Osteocyte (in vitro differentiated cells): ENCODE measurements around the gene S100B. TPM values are rescaled to one million over a fixed set of nuclear protein-coding genes. Genes with fewer than 3 reads are reported as not detected.

Experiments
- DNase-seq: peaks from one replicate; pipeline ENCODE4 v3.0.0; 2021; ENCODE audit warnings: mixed read lengths; ENCODE audit not compliant: unreplicated experiment; ENCODE audit errors: extremely low spot score
- H3K27ac Mint-ChIP-seq: one replicate; pipeline ENCODE4 v1.8.0; 2021; ENCODE audit warnings: mild to moderate bottlenecking, mixed read lengths; ENCODE audit not compliant: unreplicated experiment
- H3K27me3 Mint-ChIP-seq: one replicate; pipeline ENCODE4 v1.8.0; 2021; ENCODE audit warnings: mixed read lengths; ENCODE audit not compliant: unreplicated experiment
- H3K36me3 Mint-ChIP-seq: one replicate; pipeline ENCODE4 v1.8.0; 2021; ENCODE audit warnings: mixed read lengths; ENCODE audit not compliant: unreplicated experiment
- H3K4me1 Mint-ChIP-seq: one replicate; pipeline ENCODE4 v1.8.0; 2021; ENCODE audit warnings: mixed read lengths; ENCODE audit not compliant: unreplicated experiment
- H3K4me3 Mint-ChIP-seq: one replicate; pipeline ENCODE4 v1.8.0; 2021; ENCODE audit warnings: mild to moderate bottlenecking, moderate library complexity, mixed read lengths; ENCODE audit not compliant: unreplicated experiment
- H3K9me3 Mint-ChIP-seq: one replicate; pipeline ENCODE4 v1.8.0; 2021; ENCODE audit warnings: mixed read lengths; ENCODE audit not compliant: unreplicated experiment
- long read RNA-seq: library from polyadenylated mRNA; unstranded; transcript quantifications from one replicate; pipeline ENCODE4 v2.0.0, GENCODE V29; 2021
- total RNA-seq: library from RNA; stranded (reverse); gene quantifications from 2 replicates; pipeline ENCODE4 v1.2.1, GENCODE V29; 2021
- TF ChIP-seq, protein P1 (sequence below): fragments of 200-600 bp; sonication (generic); IDR thresholded peaks from 2 replicates; pipeline ENCODE4 v1.5.0; 2021; ENCODE audit warnings: antibody characterized with exemption, mild to moderate bottlenecking, moderate library complexity

S100B gene
- total RNA-seq = not detected in 2 replicates
- long read RNA-seq = 0 reads

DNA sequence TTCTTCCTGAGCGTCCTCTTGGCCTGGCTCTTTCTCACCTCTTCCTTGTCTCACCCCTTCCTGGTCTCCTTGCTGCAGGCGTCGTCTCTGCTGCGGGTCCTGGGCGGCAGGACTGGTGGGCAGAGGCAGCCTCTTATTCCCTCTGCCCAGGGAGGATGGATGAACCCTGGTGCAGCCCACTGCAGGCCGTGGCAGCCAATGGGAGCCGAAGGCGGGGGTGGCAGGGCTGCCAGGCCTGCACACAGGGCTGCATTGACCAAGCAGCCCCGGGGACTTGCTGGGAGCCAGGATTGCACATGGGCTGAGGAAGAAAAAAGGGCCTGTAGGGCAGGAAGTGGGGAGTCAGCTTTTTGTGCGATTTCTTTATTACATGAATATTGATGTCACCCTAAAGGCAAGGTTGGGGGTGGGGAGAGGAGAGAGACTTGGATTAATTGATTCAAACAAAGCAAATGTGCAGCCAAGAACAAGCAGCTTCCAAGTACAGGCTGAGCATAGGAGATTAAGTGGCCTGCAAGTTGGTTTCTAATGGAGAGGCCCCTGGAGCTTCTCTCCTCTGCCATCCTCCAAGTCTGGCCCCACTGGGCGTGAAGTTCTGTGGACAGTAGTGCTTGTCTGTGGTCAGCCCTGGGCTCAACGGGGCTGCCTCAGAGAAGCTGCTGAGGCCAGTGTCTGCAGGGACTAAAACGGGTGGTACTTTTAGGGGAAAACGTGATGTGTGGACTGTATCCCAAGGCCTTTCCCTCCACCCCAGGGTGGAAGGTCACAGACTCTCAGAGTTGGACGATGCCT, at the start of gene S100B:
Gene S100B (minus strand): TSS at position 108 of the 792 bp plus-strand sequence. CDS start 2,667 bp downstream, outside the sequence.
- Mint-ChIP-seq H3K4me3 (no peak within 1 kb of the TSS), H3K4me1 (peaks cover 16% of the 10 kb centered on the region), H3K27me3 (peaks cover 2% of the 10 kb centered on the region), H3K9me3 (no peaks in the 10 kb centered on the region), H3K36me3 (no peaks in the 10 kb centered on the region), H3K27ac (no peak within 1 kb of the TSS)
- no peak for DNase-seq
- TF ChIP-seq, protein P1, sequence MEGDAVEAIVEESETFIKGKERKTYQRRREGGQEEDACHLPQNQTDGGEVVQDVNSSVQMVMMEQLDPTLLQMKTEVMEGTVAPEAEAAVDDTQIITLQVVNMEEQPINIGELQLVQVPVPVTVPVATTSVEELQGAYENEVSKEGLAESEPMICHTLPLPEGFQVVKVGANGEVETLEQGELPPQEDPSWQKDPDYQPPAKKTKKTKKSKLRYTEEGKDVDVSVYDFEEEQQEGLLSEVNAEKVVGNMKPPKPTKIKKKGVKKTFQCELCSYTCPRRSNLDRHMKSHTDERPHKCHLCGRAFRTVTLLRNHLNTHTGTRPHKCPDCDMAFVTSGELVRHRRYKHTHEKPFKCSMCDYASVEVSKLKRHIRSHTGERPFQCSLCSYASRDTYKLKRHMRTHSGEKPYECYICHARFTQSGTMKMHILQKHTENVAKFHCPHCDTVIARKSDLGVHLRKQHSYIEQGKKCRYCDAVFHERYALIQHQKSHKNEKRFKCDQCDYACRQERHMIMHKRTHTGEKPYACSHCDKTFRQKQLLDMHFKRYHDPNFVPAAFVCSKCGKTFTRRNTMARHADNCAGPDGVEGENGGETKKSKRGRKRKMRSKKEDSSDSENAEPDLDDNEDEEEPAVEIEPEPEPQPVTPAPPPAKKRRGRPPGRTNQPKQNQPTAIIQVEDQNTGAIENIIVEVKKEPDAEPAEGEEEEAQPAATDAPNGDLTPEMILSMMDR = no peak

- Mint-ChIP-seq H3K27me3 (no peaks in the 10 kb centered on the region), H3K4me1 (no peaks in the 10 kb centered on the region), H3K27ac (no peak overlapping the region), H3K36me3 (peaks cover 92% of the 10 kb centered on the region), H3K4me3 (no peak overlapping the region), H3K9me3 (peaks cover 18% of the 10 kb centered on the region)
- TF ChIP-seq, protein P1 = no peak
- DNase-seq = no peak
Observed at GRCh38 chr21:46651121-46651520, 46.2 kb upstream of the S100B start.

GRCh38 chr21:46650476-46651098, 45.7 kb upstream of the S100B start:
- Mint-ChIP-seq H3K4me1 (no peaks in the 10 kb centered on the region), H3K27me3 (no peaks in the 10 kb centered on the region), H3K4me3 (no peak overlapping the region), H3K36me3 (peaks cover 92% of the 10 kb centered on the region), H3K9me3 (peaks cover 16% of the 10 kb centered on the region), H3K27ac (no peak overlapping the region)
- DNase-seq = no peak
- TF ChIP-seq, protein P1 = no peak

- DNase-seq = no peak
- H3K9me3 Mint-ChIP-seq = peaks cover 8% of the 10 kb centered on the region
- H3K36me3 Mint-ChIP-seq = peaks cover 88% of the 10 kb centered on the region
- H3K27ac Mint-ChIP-seq = no peak overlapping the region
- no peak overlapping the region for H3K4me3 Mint-ChIP-seq
- no peaks in the 10 kb centered on the region for H3K4me1 Mint-ChIP-seq
- no peaks in the 10 kb centered on the region for H3K27me3 Mint-ChIP-seq
- TF ChIP-seq, protein P1 = no peak
Observed at GRCh38 chr21:46649356-46649755, 44.5 kb upstream of the S100B start.

DNA sequence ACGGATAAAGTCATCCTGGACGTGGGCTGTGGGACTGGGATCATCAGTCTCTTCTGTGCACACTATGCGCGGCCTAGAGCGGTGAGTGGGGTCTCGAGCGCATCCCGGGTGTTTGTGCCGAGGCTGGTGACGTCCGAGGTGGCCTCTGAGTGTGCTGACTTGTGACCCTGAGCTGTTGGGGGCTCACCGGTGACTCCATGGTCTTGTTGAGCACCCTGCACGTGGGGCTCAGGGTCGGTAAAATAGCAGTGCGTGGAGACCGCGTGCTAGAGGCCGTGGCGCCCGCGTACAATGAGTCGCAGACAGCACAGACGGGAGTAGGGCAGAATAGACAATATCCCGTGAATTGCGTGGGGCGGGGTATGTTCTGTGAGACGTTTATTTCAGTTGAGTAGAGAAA, 43.7 kb upstream of the S100B start:
- H3K27me3 Mint-ChIP-seq = no peaks in the 10 kb centered on the region
- TF ChIP-seq, protein P1 = no peak
- H3K27ac Mint-ChIP-seq = no peak overlapping the region
- H3K4me3 Mint-ChIP-seq = no peak overlapping the region
- H3K9me3 Mint-ChIP-seq = no peaks in the 10 kb centered on the region
- no peak for DNase-seq
- no peaks in the 10 kb centered on the region for H3K4me1 Mint-ChIP-seq
- peaks cover 86% of the 10 kb centered on the region for H3K36me3 Mint-ChIP-seq
